ENCODE results near the gene C11orf21. TPM values are rescaled to one million over a fixed set of nuclear protein-coding genes. Genes with fewer than 3 reads are reported as not detected.

Gene C11orf21
- total RNA-seq, 1 donor from 2014 or later, result not detected

GRCh38 chr11:2250485-2250884 is 51.2 kb downstream of the C11orf21 start:
- H3K4me3 ChIP-seq (ENCODE audit: insufficient read depth, low read depth, low read length), result no peak overlapping the region
- H4K20me1 ChIP-seq (ENCODE audit: insufficient read depth, low read length), result no peaks in the 10 kb centered on the region
- H3K9me3 Mint-ChIP-seq (ENCODE audit: unreplicated experiment), result peaks cover 14% of the 10 kb centered on the region
- peaks cover 2% of the 10 kb centered on the region for H3K27me3 ChIP-seq (ENCODE audit: insufficient read depth, low read length)
- no peaks in the 10 kb centered on the region for H3K36me3 Mint-ChIP-seq (ENCODE audit: low read depth, unreplicated experiment)
- no peak overlapping the region for H3K9ac ChIP-seq (ENCODE audit: low read length)
- no peaks in the 10 kb centered on the region for H3K36me3 ChIP-seq (ENCODE audit: insufficient read depth, low read length)
- no peak overlapping the region for H3K27ac ChIP-seq (ENCODE audit: low read depth, low read length)
- TF ChIP-seq EZH2 (IDR thresholded peaks at IDR 0.05; ENCODE audit: insufficient read depth, low read length), result no peak
- TF ChIP-seq CTCF (IDR thresholded peaks at IDR 0.05; ENCODE audit: insufficient read depth, low read depth, low read length), result no peak
- no peak overlapping the region for H2AFZ ChIP-seq (ENCODE audit: low read depth, low read length)
- H3K79me2 ChIP-seq (ENCODE audit: insufficient read depth, low read length), result no peaks in the 10 kb centered on the region
- H3K9me3 ChIP-seq (ENCODE audit: insufficient read depth, low read depth, low read length), result no peaks in the 10 kb centered on the region
- no peak overlapping the region for H3K27ac Mint-ChIP-seq (ENCODE audit: unreplicated experiment)
- no peak overlapping the region for H3K4me2 ChIP-seq (ENCODE audit: low read length)
- DNase-seq (ENCODE audit: low read depth) (no peak), FAIRE-seq (no peak)
- H3K4me3 Mint-ChIP-seq (ENCODE audit: unreplicated experiment), result no peak overlapping the region
- no peaks in the 10 kb centered on the region for H3K4me1 Mint-ChIP-seq (ENCODE audit: low read depth, unreplicated experiment)
- peaks cover 33% of the 10 kb centered on the region for H3K27me3 Mint-ChIP-seq (ENCODE audit: low read depth, unreplicated experiment)
- H3K4me1 ChIP-seq (ENCODE audit: insufficient read depth, low read length), result no peaks in the 10 kb centered on the region

DNA sequence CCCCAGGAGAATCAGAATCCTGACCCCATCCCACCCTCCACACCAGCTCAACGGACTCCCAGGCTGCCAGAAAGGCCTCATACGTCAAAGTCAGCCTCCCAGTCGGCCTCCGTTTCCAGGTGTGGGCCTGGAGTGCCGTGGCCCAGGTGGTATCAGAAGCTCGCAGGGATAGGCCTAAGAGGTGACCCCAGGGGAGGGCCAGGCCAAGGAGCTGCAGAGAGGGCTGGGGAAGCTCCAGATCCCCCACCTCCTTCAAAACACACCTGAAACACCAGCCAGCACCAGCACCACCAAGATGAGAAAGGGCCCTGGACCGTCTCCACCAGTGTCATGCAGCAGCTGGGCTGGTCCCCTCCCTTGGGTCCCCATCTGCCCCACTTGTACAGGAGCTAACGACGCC is 51.7 kb downstream of the C11orf21 start:
- Histone ChIP-seq H3K27ac (ENCODE audit: low read depth, low read length) (no peak overlapping the region), H4K20me1 (ENCODE audit: insufficient read depth, low read length) (no peaks in the 10 kb centered on the region), H3K79me2 (ENCODE audit: insufficient read depth, low read length) (no peaks in the 10 kb centered on the region), H2AFZ (ENCODE audit: low read depth, low read length) (no peak overlapping the region), H3K4me2 (ENCODE audit: low read length) (no peak overlapping the region), H3K9ac (ENCODE audit: low read length) (no peak overlapping the region), H3K36me3 (ENCODE audit: insufficient read depth, low read length) (no peaks in the 10 kb centered on the region), H3K27me3 (ENCODE audit: insufficient read depth, low read length) (peaks cover 2% of the 10 kb centered on the region), H3K9me3 (ENCODE audit: insufficient read depth, low read depth, low read length) (no peaks in the 10 kb centered on the region), H3K4me3 (ENCODE audit: insufficient read depth, low read depth, low read length) (no peak overlapping the region), H3K4me1 (ENCODE audit: insufficient read depth, low read length) (no peaks in the 10 kb centered on the region)
- TF ChIP-seq CTCF (IDR thresholded peaks at IDR 0.05; ENCODE audit: insufficient read depth, low read depth, low read length) (no peak), EZH2 (IDR thresholded peaks at IDR 0.05; ENCODE audit: insufficient read depth, low read length) (no peak)
- Mint-ChIP-seq H3K27ac (ENCODE audit: unreplicated experiment) (no peak overlapping the region), H3K27me3 (ENCODE audit: low read depth, unreplicated experiment) (peaks cover 34% of the 10 kb centered on the region), H3K4me1 (ENCODE audit: low read depth, unreplicated experiment) (no peaks in the 10 kb centered on the region), H3K36me3 (ENCODE audit: low read depth, unreplicated experiment) (no peaks in the 10 kb centered on the region), H3K9me3 (ENCODE audit: unreplicated experiment) (peaks cover 14% of the 10 kb centered on the region), H3K4me3 (ENCODE audit: unreplicated experiment) (no peak overlapping the region)
- FAIRE-seq (no peak), DNase-seq (ENCODE audit: low read depth) (no peak)

DNA sequence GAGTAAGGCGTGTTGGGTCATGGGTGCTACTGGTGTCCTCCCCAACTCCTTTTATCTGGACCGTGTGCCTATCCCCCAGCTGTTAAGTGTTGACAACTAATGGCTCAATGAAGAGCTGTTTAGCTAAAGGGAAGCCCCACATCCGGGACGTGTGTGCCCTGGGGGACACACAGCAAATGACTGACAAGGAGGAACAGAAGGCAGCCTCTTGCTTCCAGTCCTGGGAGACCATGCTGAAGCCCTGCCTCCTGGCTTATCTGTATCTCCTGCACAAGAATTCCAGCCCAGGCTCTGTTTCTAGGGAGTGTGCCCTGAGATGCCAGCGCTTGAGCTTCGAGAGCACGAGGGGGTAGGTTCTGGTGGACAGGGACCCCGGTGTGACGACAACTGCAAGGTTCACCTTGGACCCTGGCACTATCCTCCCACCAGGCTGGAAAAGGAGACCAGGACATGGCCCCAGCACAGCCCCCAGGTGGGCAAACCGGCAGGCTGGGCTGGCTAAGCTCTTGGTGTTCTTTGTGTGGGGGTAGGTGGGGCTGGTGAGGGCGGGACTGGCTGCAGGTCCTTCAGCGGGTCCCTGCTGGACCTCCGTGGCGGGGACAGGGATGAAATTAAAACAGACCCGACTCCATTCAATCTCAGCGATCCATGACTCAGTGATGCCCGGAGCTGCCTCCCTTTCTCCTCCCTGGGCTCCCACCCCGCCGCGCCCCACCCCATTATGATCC is 52.4 kb downstream of the C11orf21 start:
- no peaks in the 10 kb centered on the region for H3K4me1 Mint-ChIP-seq (ENCODE audit: low read depth, unreplicated experiment)
- H3K36me3 Mint-ChIP-seq (ENCODE audit: low read depth, unreplicated experiment), result no peaks in the 10 kb centered on the region
- H3K4me3 Mint-ChIP-seq (ENCODE audit: unreplicated experiment), result no peak overlapping the region
- Histone ChIP-seq H3K27ac (ENCODE audit: low read depth, low read length) (no peak overlapping the region), H3K4me3 (ENCODE audit: insufficient read depth, low read depth, low read length) (no peak overlapping the region), H3K36me3 (ENCODE audit: insufficient read depth, low read length) (no peaks in the 10 kb centered on the region), H3K9me3 (ENCODE audit: insufficient read depth, low read depth, low read length) (no peaks in the 10 kb centered on the region), H2AFZ (ENCODE audit: low read depth, low read length) (no peak overlapping the region), H3K4me2 (ENCODE audit: low read length) (no peak overlapping the region), H3K79me2 (ENCODE audit: insufficient read depth, low read length) (no peaks in the 10 kb centered on the region), H3K9ac (ENCODE audit: low read length) (no peak overlapping the region), H3K27me3 (ENCODE audit: insufficient read depth, low read length) (peaks cover 5% of the 10 kb centered on the region), H3K4me1 (ENCODE audit: insufficient read depth, low read length) (no peaks in the 10 kb centered on the region), H4K20me1 (ENCODE audit: insufficient read depth, low read length) (no peaks in the 10 kb centered on the region)
- H3K27me3 Mint-ChIP-seq (ENCODE audit: low read depth, unreplicated experiment), result peaks cover 40% of the 10 kb centered on the region
- no peak for FAIRE-seq
- DNase-seq (ENCODE audit: low read depth), result no peak
- H3K27ac Mint-ChIP-seq (ENCODE audit: unreplicated experiment), result no peak overlapping the region
- H3K9me3 Mint-ChIP-seq (ENCODE audit: unreplicated experiment), result peaks cover 14% of the 10 kb centered on the region
- TF ChIP-seq CTCF (IDR thresholded peaks at IDR 0.05; ENCODE audit: insufficient read depth, low read depth, low read length) (no peak), EZH2 (IDR thresholded peaks at IDR 0.05; ENCODE audit: insufficient read depth, low read length) (no peak)

Measured in astrocyte (in vitro differentiated cells and primary cell).